ENCODE measurements around the gene LZTR1. TPM values are rescaled to one million over a fixed set of nuclear protein-coding genes. Genes with fewer than 3 reads are reported as not detected.

Gene LZTR1
- total and polyA plus RNA-seq, 2 of the 8 experiments (the other 6 are each of a cell fraction or from before 2014, with no cell fraction given), result 22.3 to 31.0 TPM

- H2BK20ac ChIP-seq (ENCODE audit: low read length), result no peak overlapping the region
- H3K9ac ChIP-seq (replicated peaks in 1 of 4; ENCODE audit: extremely low read depth in 1 of 4, low read depth in 3 of 4, low read length in 3 of 4), result no peak overlapping the region
- H3K79me2 ChIP-seq (ENCODE audit: control insufficient read depth in 1 of 2, insufficient read depth in 2 of 2, low read length in 2 of 2), result peaks cover 0 to 41% of the 10 kb centered on the region in 2 experiments; a peak in 2 of 4 replicates
- peaks cover 14% of the 10 kb centered on the region for H3K79me1 ChIP-seq (ENCODE audit: low read depth, low read length)
- ChIA-PET POLR2A (ENCODE audit: partially characterized antibody) (interaction anchor here (1.2 kb wide), 1 partner anchor 56 kb away, joined by 3 read pairs; no protein-coding TSS in a partner anchor), CTCF (ENCODE audit: partially characterized antibody) (interaction anchor here (1.4 to 13.5 kb wide), 4 partner anchors 10 to 47 kb away, joined by 3 to 115 read pairs (median 5); partner anchors contain the start of gene AIFM3)
- no peak overlapping the region for H3K14ac ChIP-seq (ENCODE audit: insufficient read length)
- peaks cover 12% of the 10 kb centered on the region for H3K23me2 ChIP-seq (ENCODE audit: low read depth, low read length)
- no peak overlapping the region for H2AK5ac ChIP-seq (ENCODE audit: low read depth, low read length)
- DNase-seq (ENCODE audit: low read depth in 1 of 2, low spot score in 2 of 2) (no peak), FAIRE-seq (no peak)
- no peak overlapping the region for H4K8ac ChIP-seq (ENCODE audit: extremely low read depth, insufficient read depth, low read length)
- H3K4me1 ChIP-seq (replicated peaks in 1 of 4; ENCODE audit: control insufficient read depth in 3 of 4, insufficient read depth in 4 of 4, low read length in 3 of 4), result peaks cover 0 to 6% (median 4%) of the 10 kb centered on the region in 4 experiments; a peak in 6 of 7 replicates
- peaks cover 11 to 37% of the 10 kb centered on the region in 2 experiments for H4K20me1 ChIP-seq (replicated peaks in 1 of 2; ENCODE audit: control insufficient read depth in 1 of 2, insufficient read depth in 2 of 2, low read length in 2 of 2)
- no peak overlapping the region for H2BK120ac ChIP-seq (replicated peaks; ENCODE audit: low read depth, low read length)
- no peak overlapping the region for H4K91ac ChIP-seq (replicated peaks; ENCODE audit: insufficient read length, low read length)
- H3K23ac ChIP-seq (ENCODE audit: insufficient read length), result no peak overlapping the region
- H3K4me3 ChIP-seq (ENCODE audit: extremely low read depth in 1 of 4, insufficient read depth in 2 of 4, low read depth in 3 of 4, low read length in 4 of 4), result no peak overlapping the region
- no peak overlapping the region for H4K5ac ChIP-seq (ENCODE audit: insufficient read length, low read depth, low read length)
- no peak overlapping the region for H2BK5ac ChIP-seq (ENCODE audit: low read depth, low read length)
- H2BK15ac ChIP-seq (ENCODE audit: low read length), result no peak overlapping the region
- no peak overlapping the region for H2AFZ ChIP-seq (ENCODE audit: low read length)
- no peaks in the 10 kb centered on the region for H3K9me3 ChIP-seq (ENCODE audit: insufficient read depth in 2 of 2, low read depth in 1 of 2, low read length in 1 of 2)
- no peak overlapping the region for H3K18ac ChIP-seq (ENCODE audit: extremely low read depth, low read length)
- peaks cover 0 to 7% (median 3%) of the 10 kb centered on the region in 4 experiments; a peak in 4 of 7 replicates for H3K27me3 ChIP-seq (replicated peaks in 1 of 4; ENCODE audit: control insufficient read depth in 3 of 4, extremely low read depth in 1 of 4, insufficient read depth in 3 of 4, low read length in 3 of 4)
- no peak overlapping the region for H2BK12ac ChIP-seq (ENCODE audit: low read depth, low read length)
- H3K4ac ChIP-seq (replicated peaks; ENCODE audit: insufficient read length, low read depth, low read length), result no peak overlapping the region
- H3K27ac ChIP-seq (ENCODE audit: low read depth, low read length), result no peak overlapping the region
- 95% methylated on average over 3 of the region's 3 CpGs; no CpG with 5 or more reads in 1 of the 2 experiments for WGBS, 2 experiments (ENCODE audit: extremely low coverage in 1 of 2, insufficient coverage in 1 of 2, insufficient read length in 1 of 2, insufficient replicate concordance in 2 of 2, low coverage in 1 of 2, low lambda C conversion rate in 2 of 2, missing lambda C conversion rate in 1 of 2)
- no peak overlapping the region for H3K4me2 ChIP-seq (ENCODE audit: insufficient read depth in 1 of 2, low read depth in 2 of 2, low read length in 2 of 2)
- H3K36me3 ChIP-seq (ENCODE audit: control insufficient read depth in 2 of 4, insufficient read depth in 4 of 4, low read length in 3 of 4), result peaks cover 8 to 40% (median 28%) of the 10 kb centered on the region in 4 experiments; a peak in 7 of 8 replicates
- no peak overlapping the region for H3K56ac ChIP-seq (replicated peaks; ENCODE audit: insufficient read length, low read depth, low read length)
- TF ChIP-seq FOSL1 (IDR thresholded peaks at IDR 0.05; ENCODE audit: insufficient read depth, low read depth, low read length), result no peak
- TF ChIP-seq SP2 (IDR thresholded peaks at IDR 0.05; ENCODE audit: low read length), result no peak
- no peak for TF ChIP-seq SP4 (IDR thresholded peaks at IDR 0.05; ENCODE audit: low read length)
- no peak for TF ChIP-seq EGR1 (IDR thresholded peaks at IDR 0.05; ENCODE audit: borderline replicate concordance, low read depth, low read length)
- no peak for TF ChIP-seq CREB1 (IDR thresholded peaks at IDR 0.05)
- no peak for TF ChIP-seq ATF2 (IDR thresholded peaks at IDR 0.05; ENCODE audit: low read length)
Measured at GRCh38 chr22:20953342-20953608, 28.8 kb upstream of the LZTR1 start.
